Measurements from ENCODE around the gene ASXL1.
"Not testable (repeated sequence)": the region's sequence is repeated elsewhere in the genome, so short reads cannot be mapped to it uniquely, and the experiment has no call there.

ASXL1 gene

DNA sequence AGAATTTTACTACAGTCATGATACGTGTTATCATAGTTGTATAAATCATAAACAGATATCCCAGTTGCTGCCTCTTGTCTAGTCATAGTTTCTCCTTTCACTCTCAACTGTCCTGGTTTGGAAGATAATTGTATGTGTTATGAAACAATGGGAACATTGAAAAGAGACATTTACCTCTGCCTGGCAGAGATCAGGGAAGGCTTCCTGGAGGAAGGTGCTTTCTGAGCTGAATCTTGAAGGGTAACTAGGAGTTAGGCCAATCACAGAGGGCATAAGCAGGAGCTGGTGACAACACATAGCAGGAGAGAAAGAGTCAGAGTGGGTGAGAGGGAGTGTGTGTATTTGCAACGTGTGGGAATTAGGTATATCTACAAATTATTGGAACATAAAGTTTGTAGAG is 5.4 kb downstream of the ASXL1 start:
- DNase-seq (ENCODE audit: low spot score), result no peak

- DNase-seq (ENCODE audit: low spot score), result no peak
Observed at GRCh38 chr20:32364554-32365208, 6.5 kb downstream of the ASXL1 start.

DNA sequence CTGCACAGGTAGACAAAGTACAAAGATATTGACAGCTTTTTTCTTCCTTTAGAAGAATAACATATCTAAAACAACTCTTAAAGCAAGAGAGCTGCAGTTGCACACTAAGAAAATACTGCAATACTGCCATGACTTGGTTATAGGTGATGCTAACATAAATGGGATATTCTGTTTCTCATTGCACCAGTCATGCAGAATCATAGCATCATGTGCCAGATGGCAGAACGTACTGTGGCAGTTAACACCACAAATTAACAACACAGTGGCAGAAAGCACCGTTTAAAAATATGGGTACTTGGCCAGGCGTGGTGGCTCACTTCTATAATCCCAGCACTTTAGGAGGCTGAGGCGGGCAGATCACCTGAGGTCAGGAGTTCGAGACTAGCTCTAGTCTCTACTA is 7.4 kb downstream of the ASXL1 start:
- no peak for DNase-seq (ENCODE audit: low spot score)

- no peak for DNase-seq (ENCODE audit: low spot score)
Observed at GRCh38 chr20:32366380-32366779, 8.2 kb downstream of the ASXL1 start.

DNA sequence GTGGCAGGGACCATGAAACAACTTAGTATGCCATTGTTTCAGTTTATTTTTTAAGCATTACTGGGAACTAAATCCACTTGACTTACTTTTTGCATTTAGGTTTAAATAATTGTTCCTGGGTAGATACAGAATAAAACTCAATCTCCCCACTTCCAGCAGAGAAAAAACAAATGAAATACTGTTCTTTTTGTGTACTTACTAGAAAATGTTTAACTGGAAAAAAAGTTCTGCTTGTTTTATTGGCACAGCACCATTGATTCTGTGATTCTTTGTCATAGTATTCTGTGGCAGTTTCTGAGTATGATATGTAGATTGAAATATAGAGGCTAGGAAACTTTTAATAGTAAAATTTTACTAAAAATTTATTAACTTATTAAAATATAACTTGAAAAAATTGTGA is 10.2 kb downstream of the ASXL1 start:
- no peak for DNase-seq (ENCODE audit: low spot score)

DNA sequence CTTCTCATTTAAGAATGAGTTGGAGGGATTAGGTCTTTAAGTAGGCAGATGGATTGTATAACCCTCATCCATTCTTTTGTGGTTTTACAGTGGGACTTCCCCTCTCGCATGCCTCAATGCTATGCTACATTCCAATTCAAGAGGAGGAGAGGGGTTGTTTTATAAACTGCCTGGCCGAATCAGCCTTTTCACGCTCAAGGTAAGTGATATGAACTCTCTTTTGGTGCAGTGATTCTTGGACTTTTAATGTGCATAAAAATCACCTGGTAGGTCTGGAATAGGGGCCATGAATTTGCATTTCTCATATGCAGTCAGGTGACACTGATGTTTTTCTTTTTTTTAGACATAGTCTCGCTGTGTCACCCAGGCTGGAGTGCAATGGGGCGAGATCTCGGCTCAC is 10.8 kb downstream of the ASXL1 start:
- DNase-seq (ENCODE audit: low spot score), result no peak

GRCh38 chr20:32370897-32371296 is 12.8 kb downstream of the ASXL1 start:
- no peak for DNase-seq (ENCODE audit: low spot score)

- DNase-seq (ENCODE audit: low spot score), result no peak
Observed at GRCh38 chr20:32378461-32378860, 20.3 kb downstream of the ASXL1 start.

DNA sequence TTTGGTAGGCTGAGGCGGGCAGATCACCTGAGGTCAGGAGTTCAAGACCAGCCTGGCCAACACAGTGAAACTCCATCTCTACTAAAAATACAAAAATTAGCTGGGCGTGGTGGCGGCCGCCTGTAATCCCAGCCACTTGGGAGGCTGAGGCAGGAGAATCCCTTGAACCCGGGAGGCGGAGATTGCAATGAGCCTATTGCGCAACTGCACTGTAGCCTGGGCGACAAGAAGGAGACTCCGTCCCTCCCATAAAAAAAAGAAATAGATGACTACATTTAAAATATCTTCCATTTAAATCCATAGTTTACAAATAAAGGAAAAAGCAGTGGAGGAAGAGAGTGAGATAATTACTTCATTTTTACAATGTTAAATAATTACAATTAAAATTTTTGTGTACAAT is 21.9 kb downstream of the ASXL1 start:
- not testable (repeated sequence) for DNase-seq (ENCODE audit: low spot score)

DNA sequence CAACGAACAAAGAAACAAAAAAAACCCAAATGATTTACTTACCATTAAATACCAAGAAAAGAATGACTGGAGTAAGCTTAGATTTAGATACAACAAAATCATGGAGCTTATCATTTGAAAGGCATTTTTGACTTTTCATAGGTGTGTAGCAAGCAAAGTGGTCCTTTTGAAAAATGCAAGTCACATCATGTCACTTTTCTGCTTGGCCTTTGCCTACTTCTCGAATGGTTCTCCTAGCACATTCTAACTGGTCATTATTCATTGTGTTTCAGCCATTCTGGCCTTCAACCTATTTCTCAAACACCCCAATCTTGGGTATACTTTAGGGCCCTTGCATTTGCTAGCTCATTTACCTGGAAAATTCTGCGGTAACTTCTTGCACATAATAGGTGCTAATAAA is 22.6 kb downstream of the ASXL1 start:
- no peak for DNase-seq (ENCODE audit: low spot score)

- DNase-seq (ENCODE audit: low spot score), result no peak
Observed at GRCh38 chr20:32382102-32382950, 24.2 kb downstream of the ASXL1 start.

GRCh38 chr20:32383441-32383840 is 25.3 kb downstream of the ASXL1 start:
- DNase-seq (ENCODE audit: low spot score), result not testable (repeated sequence)

DNA sequence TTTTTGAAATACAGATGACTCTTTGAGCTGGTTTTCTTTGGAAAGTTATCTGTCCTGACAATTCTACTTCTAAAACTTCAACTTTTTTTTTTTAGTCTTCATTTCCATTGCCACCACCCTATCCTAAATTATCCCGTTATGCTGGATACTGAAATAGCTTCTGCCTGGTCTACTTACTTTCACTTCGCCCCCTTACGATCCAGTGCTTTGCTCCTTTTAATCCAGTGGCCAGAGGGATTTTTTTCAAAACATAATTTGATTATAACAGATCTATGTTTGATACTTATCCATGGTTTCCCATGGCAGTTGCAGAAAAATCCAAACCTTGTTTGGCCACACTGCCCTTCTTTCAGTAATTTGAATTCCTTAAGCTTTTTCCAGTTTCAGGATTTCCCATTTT is 27.4 kb downstream of the ASXL1 start:
- DNase-seq (ENCODE audit: low spot score), result no peak

DNA sequence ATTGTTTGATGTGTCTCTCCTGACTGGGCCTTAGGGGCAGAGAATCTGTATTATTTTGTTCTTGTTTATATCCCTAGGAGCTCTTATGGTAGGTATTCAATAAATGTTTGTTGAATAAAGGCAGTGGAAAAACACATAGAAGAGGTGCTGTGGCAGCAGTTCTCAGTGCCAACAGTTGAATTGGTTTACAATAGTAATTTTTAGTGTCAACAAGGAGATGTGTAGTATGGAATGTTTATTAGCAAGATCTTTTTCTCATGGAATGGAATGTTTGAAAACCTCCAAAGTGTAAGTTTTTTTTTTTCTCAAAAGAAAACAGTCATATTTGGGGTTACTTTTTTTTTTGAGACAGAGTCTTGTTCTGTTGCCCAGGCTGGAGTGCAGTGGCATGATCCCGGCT is 28.0 kb downstream of the ASXL1 start:
- DNase-seq (ENCODE audit: low spot score), result no peak

- DNase-seq (ENCODE audit: low spot score), result no peak
Observed at GRCh38 chr20:32387252-32387651, 29.1 kb downstream of the ASXL1 start.

DNA sequence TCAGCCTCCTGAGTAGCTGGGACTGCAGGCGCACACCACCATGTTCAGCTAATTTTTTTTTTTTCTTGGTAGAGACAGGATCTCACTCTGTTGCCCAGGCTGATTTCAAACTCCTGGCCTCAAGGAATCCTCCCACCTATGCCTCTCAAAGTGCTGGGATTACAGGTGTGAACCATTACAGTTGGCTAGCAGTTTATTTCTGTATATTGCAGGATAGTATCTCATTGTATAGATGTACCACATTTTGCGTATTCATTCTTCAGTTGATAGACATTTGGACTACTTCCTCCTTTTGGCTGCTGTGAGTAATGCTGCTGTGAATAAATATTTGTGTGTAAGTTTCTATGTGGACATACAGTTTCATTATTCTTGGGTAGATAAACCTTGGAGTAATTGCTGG is 32.9 kb downstream of the ASXL1 start:
- no peak for DNase-seq (ENCODE audit: low spot score)

- DNase-seq (ENCODE audit: low spot score), result no peak
Observed at GRCh38 chr20:32395066-32395465, 36.9 kb downstream of the ASXL1 start.

GRCh38 chr20:32396646-32397160 is 38.6 kb downstream of the ASXL1 start:
- no peak for DNase-seq (ENCODE audit: low spot score)

GRCh38 chr20:32397567-32398084 is 39.5 kb downstream of the ASXL1 start:
- no peak for DNase-seq (ENCODE audit: low spot score)

DNA sequence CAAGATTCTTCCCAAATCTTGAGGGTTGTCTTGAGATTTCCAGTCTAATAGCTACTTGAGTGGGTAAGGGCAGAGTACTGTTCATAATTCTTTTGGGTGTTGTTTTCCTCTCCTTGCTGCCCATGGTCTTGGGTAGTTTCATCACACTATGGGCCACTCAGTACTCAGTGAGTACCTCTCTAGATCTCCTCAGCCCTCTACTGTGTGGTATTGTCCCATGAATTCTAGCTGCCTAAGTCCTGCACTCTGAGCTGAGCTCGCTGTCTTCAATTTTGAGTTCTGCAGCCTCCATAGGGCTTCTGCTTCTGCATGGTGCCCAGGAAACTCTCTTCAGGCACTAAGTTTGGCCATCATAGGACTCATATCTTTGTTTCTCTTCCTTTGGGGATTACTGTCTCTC is 42.3 kb downstream of the ASXL1 start:
- DNase-seq (ENCODE audit: low spot score), result no peak

DNA sequence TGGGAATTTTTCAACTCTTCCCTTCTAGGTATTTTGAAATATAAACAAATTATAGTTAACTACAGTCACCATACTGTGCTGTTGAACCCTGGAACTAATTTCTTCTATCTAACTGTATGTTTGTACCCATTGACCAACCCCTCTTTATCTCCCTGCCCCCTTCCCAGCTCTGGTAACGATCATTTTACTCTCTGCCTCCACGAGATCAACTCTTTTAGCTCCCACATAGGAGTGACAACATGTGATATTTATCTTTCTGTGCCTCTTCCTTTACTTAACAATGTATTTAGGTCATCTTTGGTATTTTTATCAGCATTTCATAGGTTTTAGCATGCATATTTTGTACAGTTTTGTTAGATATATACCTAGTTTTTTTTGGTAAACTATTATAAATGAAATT is 45.9 kb downstream of the ASXL1 start:
- no peak for DNase-seq (ENCODE audit: low spot score)

GRCh38 chr20:32406701-32407100 is 48.6 kb downstream of the ASXL1 start:
- DNase-seq (ENCODE audit: low spot score), result no peak

GRCh38 chr20:32407131-32407750 is 49.1 kb downstream of the ASXL1 start:
- DNase-seq (ENCODE audit: low spot score), result not testable (repeated sequence)

Data from left forelimb (tissue), 1 donor.